ENCODE results near the gene KSR2. TPM values are rescaled to one million over a fixed set of nuclear protein-coding genes. Genes with fewer than 3 reads are reported as not detected.

Gene KSR2
- total RNA-seq, 4 donors from 2014 or later: 0.02 to 0.10 TPM; not detected in 2

GRCh38 chr12:117404203-117404853, 564.5 kb downstream of the KSR2 start:
- no peaks in the 10 kb centered on the region for H3K27me3 ChIP-seq
- in situ Hi-C loops (cut with MboI; ENCODE audit: low sequenced_read_pairs in 4 of 4): no loop called here
- H3K4me3 ChIP-seq: no peak overlapping the region
- no peak for ATAC-seq
- H3K4me1 ChIP-seq: peaks cover 23 to 29% of the 10 kb centered on the region in 2 donors
- TF ChIP-seq, protein P1, sequence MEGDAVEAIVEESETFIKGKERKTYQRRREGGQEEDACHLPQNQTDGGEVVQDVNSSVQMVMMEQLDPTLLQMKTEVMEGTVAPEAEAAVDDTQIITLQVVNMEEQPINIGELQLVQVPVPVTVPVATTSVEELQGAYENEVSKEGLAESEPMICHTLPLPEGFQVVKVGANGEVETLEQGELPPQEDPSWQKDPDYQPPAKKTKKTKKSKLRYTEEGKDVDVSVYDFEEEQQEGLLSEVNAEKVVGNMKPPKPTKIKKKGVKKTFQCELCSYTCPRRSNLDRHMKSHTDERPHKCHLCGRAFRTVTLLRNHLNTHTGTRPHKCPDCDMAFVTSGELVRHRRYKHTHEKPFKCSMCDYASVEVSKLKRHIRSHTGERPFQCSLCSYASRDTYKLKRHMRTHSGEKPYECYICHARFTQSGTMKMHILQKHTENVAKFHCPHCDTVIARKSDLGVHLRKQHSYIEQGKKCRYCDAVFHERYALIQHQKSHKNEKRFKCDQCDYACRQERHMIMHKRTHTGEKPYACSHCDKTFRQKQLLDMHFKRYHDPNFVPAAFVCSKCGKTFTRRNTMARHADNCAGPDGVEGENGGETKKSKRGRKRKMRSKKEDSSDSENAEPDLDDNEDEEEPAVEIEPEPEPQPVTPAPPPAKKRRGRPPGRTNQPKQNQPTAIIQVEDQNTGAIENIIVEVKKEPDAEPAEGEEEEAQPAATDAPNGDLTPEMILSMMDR (IDR thresholded peaks at IDR 0.05 in 4 of 5, conservative IDR thresholded peaks at IDR 0.05 in 1 of 5): no peak
- no peak for TF ChIP-seq POLR2A (IDR thresholded peaks at IDR 0.05)
- no peaks in the 10 kb centered on the region for H3K36me3 ChIP-seq
- no peaks in the 10 kb centered on the region for H3K9me3 ChIP-seq
- intact Hi-C loops (cut with DNase I; ENCODE audit: low total_unique reads): no loop called here
- DNase-seq: no peak
- H3K27ac ChIP-seq: peak overlapping the region; percentile 66 to 89 (median 80)

GRCh38 chr12:117403586-117404139, 565.1 kb downstream of the KSR2 start:
- TF ChIP-seq POLR2A (IDR thresholded peaks at IDR 0.05): no peak
- TF ChIP-seq, protein P1 (IDR thresholded peaks at IDR 0.05 in 4 of 5, conservative IDR thresholded peaks at IDR 0.05 in 1 of 5): no peak
- Histone ChIP-seq H3K4me1 (peaks cover 20 to 24% of the 10 kb centered on the region in 2 donors), H3K4me3 (no peak overlapping the region), H3K9me3 (no peaks in the 10 kb centered on the region), H3K36me3 (no peaks in the 10 kb centered on the region), H3K27ac (peak overlapping the region in 1 of 4 donors; percentile 25), H3K27me3 (no peaks in the 10 kb centered on the region)
- DNase-seq: no peak
- intact Hi-C loops (cut with DNase I; ENCODE audit: low total_unique reads): no loop called here
- ATAC-seq: no peak
- in situ Hi-C loops (cut with MboI; ENCODE audit: low sequenced_read_pairs in 4 of 4): no loop called here

Other genes with a start within 250 kb of the KSR2 start
- gene RFC5, start 47.7 kb upstream of the KSR2 start, total RNA-seq: 1 to 10 TPM; 3.5 to 9.9 (median 5.4) TPM
- gene WSB2, start 92.2 kb upstream of the KSR2 start, total RNA-seq: 100 to 1,000 TPM in 2 of 4 donors, 10 to 100 TPM in 2; 83.5 to 133 (median 93.5) TPM
- gene VSIG10, start 135.0 kb upstream of the KSR2 start, total RNA-seq: 10 to 100 TPM in 3 of 4 donors, 1 to 10 TPM in 1; 9.3 to 22.1 (median 17.0) TPM
- gene PEBP1, start 167.1 kb upstream of the KSR2 start, total RNA-seq: 100 to 1,000 TPM; 306 to 442 (median 330) TPM

All from gastrocnemius medialis (tissue), 4 donors.